Endothelial cell of umbilical vein (primary cell): ENCODE measurements around the gene PCDH9. TPM values are rescaled to one million over a fixed set of nuclear protein-coding genes. Genes with fewer than 3 reads are reported as not detected.

Experiments
- BruUV-seq: library from RNA; stranded (reverse); fragments of 400-500 nt; replicated peaks from 2 replicates; lab custom pipeline; 2021; lab: Mats Ljungman, UMichigan
- CTCF ChIA-PET: fragments of 300-600, 350-600 bp; sonication (Branson Sonifier 250); formaldehyde crosslinking; loops from one replicate; lab custom pipeline; 2021; ENCODE audit warnings: antibody characterized with exemption, inconsistent platforms; lab: Charles Lee
- POLR2A ChIA-PET: fragments of 300-600, 350-600 bp; sonication (Branson Sonifier 250); formaldehyde crosslinking; loops from one replicate; lab custom pipeline; 2021; ENCODE audit warnings: antibody characterized with exemption, inconsistent platforms; lab: Charles Lee
- DNase-seq: peaks from one replicate; pipeline ENCODE4 v3.0.0-alpha.2; 2011; ENCODE audit warnings: low read depth, low spot score
- FAIRE-seq: peaks from 2 replicates; lab custom pipeline; 2011; peaks lifted over from hg19 to GRCh38; lab: Jason Lieb, UNC
- H2AFZ ChIP-seq: 2 replicates; pipeline ENCODE4 v1.6.0; 2012; ENCODE audit warnings: low read depth, low read length, control low read depth, inconsistent platforms
- H3K27ac ChIP-seq: 2 replicates; pipeline ENCODE4 v1.5.1; 2011; ENCODE audit warnings: low read depth, mild to moderate bottlenecking, control low read depth, low read length, moderate library complexity; ENCODE audit not compliant: insufficient read depth
- H3K27me3 ChIP-seq, 2 experiments: 2 replicates each; pipeline versions ENCODE4 v1.6.0 to v1.6.1; 2011; ENCODE audit warnings: low read length in 2 of 2, mixed read lengths in 1 of 2; ENCODE audit not compliant: control insufficient read depth in 2 of 2, insufficient read depth in 2 of 2
- H3K36me3 ChIP-seq, 2 experiments: 2 replicates in 1 of 2; 3 replicates in 1 of 2; pipeline ENCODE4 v1.5.1; 2011; ENCODE audit warnings: low read length in 2 of 2, mild to moderate bottlenecking in 1 of 2, moderate library complexity in 1 of 2; ENCODE audit not compliant: control insufficient read depth in 2 of 2, insufficient read depth in 2 of 2; ENCODE audit errors: extremely low read depth in 1 of 2
- H3K4me1 ChIP-seq: 3 replicates; pipeline ENCODE4 v1.5.1; 2011; ENCODE audit warnings: mild to moderate bottlenecking, low read length; ENCODE audit not compliant: control insufficient read depth, insufficient read depth; ENCODE audit errors: extremely low read depth
- H3K4me2 ChIP-seq: 2 replicates; pipeline ENCODE4 v1.6.1; 2011; ENCODE audit warnings: low read length, control low read depth, mixed read lengths; ENCODE audit not compliant: insufficient read depth
- H3K4me3 ChIP-seq, 3 experiments: fragments of 200-600 bp in 1 of 3; sonication (generic), shearing (Covaris generic) in 1 of 3; replicated peaks in 1 of 3; 2 replicates each; pipeline ENCODE4 v1.5.1; 2011 to 2016; ENCODE audit warnings: control low read depth in 3 of 3, low read length in 3 of 3, mild to moderate bottlenecking in 2 of 3, inconsistent platforms in 1 of 3, low read depth in 1 of 3, moderate library complexity in 1 of 3; ENCODE audit not compliant: insufficient read depth in 1 of 3
- H3K79me2 ChIP-seq: 2 replicates; pipeline ENCODE4 v1.6.0; 2012; ENCODE audit warnings: low read length, inconsistent platforms; ENCODE audit not compliant: control insufficient read depth, insufficient read depth
- H3K9ac ChIP-seq: replicated peaks from 2 replicates; pipeline ENCODE3; 2011; ENCODE audit warnings: low read length, control low read depth; ENCODE audit not compliant: insufficient read depth; ENCODE audit errors: extremely low read depth
- H3K9me1 ChIP-seq: replicated peaks from 3 replicates; pipeline ENCODE4 v1.6.0; 2011; ENCODE audit warnings: mild to moderate bottlenecking, low read length; ENCODE audit not compliant: control insufficient read depth, insufficient read depth; ENCODE audit errors: extremely low read depth
- H3K9me3 ChIP-seq: replicated peaks from 2 replicates; pipeline ENCODE4 v1.5.1; 2012; ENCODE audit warnings: low read length, inconsistent platforms; ENCODE audit not compliant: control insufficient read depth, insufficient read depth
- H4K20me1 ChIP-seq: replicated peaks from 2 replicates; pipeline ENCODE3; 2011; ENCODE audit warnings: mild to moderate bottlenecking, low read length; ENCODE audit not compliant: control insufficient read depth, insufficient read depth; ENCODE audit errors: extremely low read depth
- EZH2 ChIP-seq: IDR thresholded peaks from 2 replicates; pipeline ENCODE4 v1.6.1; 2012; ENCODE audit warnings: borderline replicate concordance, low read depth, mild to moderate bottlenecking, moderate library complexity, low read length, inconsistent platforms; ENCODE audit not compliant: severe bottlenecking
- FOS ChIP-seq: IDR thresholded peaks from 2 replicates; pipeline ENCODE4 v1.6.1; 2011; ENCODE audit warnings: mild to moderate bottlenecking, low read length, moderate library complexity, borderline replicate concordance; ENCODE audit not compliant: insufficient read depth
- GATA2 ChIP-seq: IDR thresholded peaks from 2 replicates; pipeline ENCODE4 v1.7.0; 2011; ENCODE audit warnings: low read depth, mild to moderate bottlenecking, moderate library complexity, mixed read lengths, low read length; ENCODE audit not compliant: insufficient read length, insufficient read depth
- JUN ChIP-seq: IDR thresholded peaks from 2 replicates; pipeline ENCODE4 v1.6.1; 2011; ENCODE audit warnings: borderline replicate concordance, low read depth; ENCODE audit not compliant: insufficient read length, insufficient read depth
- MYC ChIP-seq: IDR thresholded peaks from one replicate; pipeline ENCODE4 v1.6.1; 2011; ENCODE audit warnings: mild to moderate bottlenecking, low read depth, low read length
- POLR2A ChIP-seq: IDR thresholded peaks from 2 replicates; pipeline ENCODE4 v1.6.1; 2012; ENCODE audit warnings: low read depth, mild to moderate bottlenecking, control low read depth, low read length
- POLR2AphosphoS5 ChIP-seq: IDR thresholded peaks from 2 replicates; pipeline ENCODE4 v1.6.1; 2012; ENCODE audit warnings: low read depth, mild to moderate bottlenecking, control low read depth, low read length, moderate library complexity; ENCODE audit not compliant: insufficient read depth
- dilution Hi-C: fragments of 300-500 bp; cut with MboI; formaldehyde crosslinking; loops from one replicate; pipeline ENCODE4 v1.15.0; 2019; ENCODE audit warnings: low sequenced_read_pairs; ENCODE audit not compliant: extremely low pct_ligation_motif_present
- intact Hi-C: fragments of 100-400 bp; cut with micrococcal nuclease; formaldehyde crosslinking; loops from one replicate; pipeline ENCODE4 v1.10.0; 2022
- polyA plus RNA-seq, 4 experiments: library from polyadenylated mRNA; depleted of rRNA in 3 of 4; stranded (reverse) in 3 of 4; unstranded in 1 of 4; fragments of >200 nt; gene quantifications; 2 replicates each; pipeline versions ENCODE4 v1.2.1 to v1.2.3, GENCODE V29; 2011 to 2012; ENCODE audit warnings: missing spikeins in 1 of 4
- total RNA-seq: library from RNA; stranded (reverse); gene quantifications from 2 replicates; pipeline ENCODE4 v1.2.3, GENCODE V29; 2021
- TF ChIP-seq, protein P1 (sequence below), 2 donors: IDR thresholded peaks; 1 replicate in 1 of 2; 2 replicates in 1 of 2; pipeline ENCODE4 v1.5.1; 2011; ENCODE audit warnings: low read length in 2 of 2, mild to moderate bottlenecking in 2 of 2, moderate library complexity in 2 of 2, control low read depth in 1 of 2, inconsistent platforms in 1 of 2, low read depth in 1 of 2; ENCODE audit not compliant: insufficient read depth in 1 of 2; ENCODE audit errors: extremely low read depth in 1 of 2
- TF ChIP-seq, protein P2 (sequence below): IDR thresholded peaks from 2 replicates; pipeline ENCODE4 v1.6.1; 2011; ENCODE audit not compliant: insufficient read depth, insufficient read length

The PCDH9 gene
- total and polyA plus RNA-seq, 2 donors (not counting 3 experiments of a cell fraction or from before 2014, with no cell fraction given): 1.1 to 5.2 TPM

DNA sequence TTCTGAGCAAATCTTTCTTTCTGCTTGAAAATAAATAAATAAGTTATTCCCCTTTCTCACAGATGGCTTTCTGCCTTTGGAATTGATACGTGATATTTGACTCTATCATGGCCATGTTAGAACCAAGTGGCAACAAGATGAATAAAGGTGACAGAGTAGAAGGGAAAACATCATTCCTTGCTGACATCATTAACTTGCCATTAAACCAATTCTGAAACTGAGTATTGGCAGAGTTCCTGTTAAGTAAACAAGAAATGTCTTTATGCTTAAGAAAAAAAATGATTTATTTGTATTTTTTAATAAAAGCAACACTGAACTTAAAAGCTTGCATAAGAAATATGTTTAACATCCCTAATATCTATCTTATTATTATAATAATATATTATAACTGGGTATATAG is 828.1 kb downstream of the PCDH9 start:
- Histone ChIP-seq H3K9me1 (no peaks in the 10 kb centered on the region), H3K79me2 (no peaks in the 10 kb centered on the region), H3K9ac (no peak overlapping the region), H3K27me3 (no peaks in the 10 kb centered on the region), H3K4me3 (no peak overlapping the region), H3K9me3 (no peaks in the 10 kb centered on the region), H4K20me1 (no peaks in the 10 kb centered on the region), H2AFZ (no peak overlapping the region), H3K4me2 (no peak overlapping the region), H3K36me3 (no peaks in the 10 kb centered on the region), H3K4me1 (no peaks in the 10 kb centered on the region), H3K27ac (no peak overlapping the region)
- dilution Hi-C loops (no loop called here), intact Hi-C loops (no loop called here)
- ChIA-PET POLR2A (no interaction called here), CTCF (no interaction called here)
- no peak for TF ChIP-seq MYC
- TF ChIP-seq POLR2AphosphoS5: no peak
- TF ChIP-seq EZH2: no peak
- FAIRE-seq (peak; percentile 26), DNase-seq (peak; percentile 15)
- BruUV-seq: no TSS peak

DNA sequence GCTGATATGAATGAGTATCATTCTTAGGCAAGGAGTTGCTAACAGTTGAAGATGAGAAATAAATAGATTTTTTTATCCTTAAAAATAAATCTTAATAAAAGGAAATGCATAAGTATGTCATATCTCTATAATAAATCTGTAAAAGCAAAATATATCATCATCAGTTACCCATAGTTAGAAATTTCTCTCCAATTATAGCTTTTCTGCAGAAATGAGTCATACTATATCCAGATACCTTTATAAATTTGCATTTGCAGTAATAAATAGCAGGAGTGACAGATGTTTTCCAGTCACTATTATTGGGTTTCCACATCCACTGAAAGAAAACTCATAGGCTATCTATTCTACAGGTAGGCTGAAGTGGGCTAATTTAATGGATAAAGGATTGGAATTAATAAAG is 829.8 kb downstream of the PCDH9 start:
- TF ChIP-seq, protein P1, sequence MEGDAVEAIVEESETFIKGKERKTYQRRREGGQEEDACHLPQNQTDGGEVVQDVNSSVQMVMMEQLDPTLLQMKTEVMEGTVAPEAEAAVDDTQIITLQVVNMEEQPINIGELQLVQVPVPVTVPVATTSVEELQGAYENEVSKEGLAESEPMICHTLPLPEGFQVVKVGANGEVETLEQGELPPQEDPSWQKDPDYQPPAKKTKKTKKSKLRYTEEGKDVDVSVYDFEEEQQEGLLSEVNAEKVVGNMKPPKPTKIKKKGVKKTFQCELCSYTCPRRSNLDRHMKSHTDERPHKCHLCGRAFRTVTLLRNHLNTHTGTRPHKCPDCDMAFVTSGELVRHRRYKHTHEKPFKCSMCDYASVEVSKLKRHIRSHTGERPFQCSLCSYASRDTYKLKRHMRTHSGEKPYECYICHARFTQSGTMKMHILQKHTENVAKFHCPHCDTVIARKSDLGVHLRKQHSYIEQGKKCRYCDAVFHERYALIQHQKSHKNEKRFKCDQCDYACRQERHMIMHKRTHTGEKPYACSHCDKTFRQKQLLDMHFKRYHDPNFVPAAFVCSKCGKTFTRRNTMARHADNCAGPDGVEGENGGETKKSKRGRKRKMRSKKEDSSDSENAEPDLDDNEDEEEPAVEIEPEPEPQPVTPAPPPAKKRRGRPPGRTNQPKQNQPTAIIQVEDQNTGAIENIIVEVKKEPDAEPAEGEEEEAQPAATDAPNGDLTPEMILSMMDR (IDR thresholded peaks at IDR 0.05; ENCODE audit: extremely low read depth in 1 of 2, insufficient read depth in 1 of 2, low read depth in 1 of 2, low read length in 2 of 2): no peak
- TF ChIP-seq MYC (no peak), GATA2 (no peak), POLR2A (no peak), EZH2 (no peak), FOS (no peak), POLR2AphosphoS5 (no peak), JUN (no peak)
- TF ChIP-seq, protein P2, sequence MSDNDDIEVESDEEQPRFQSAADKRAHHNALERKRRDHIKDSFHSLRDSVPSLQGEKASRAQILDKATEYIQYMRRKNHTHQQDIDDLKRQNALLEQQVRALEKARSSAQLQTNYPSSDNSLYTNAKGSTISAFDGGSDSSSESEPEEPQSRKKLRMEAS: no peak
- H3K9ac ChIP-seq: no peak overlapping the region
- POLR2A ChIA-PET: no interaction called here
- no peaks in the 10 kb centered on the region for H3K79me2 ChIP-seq
- no peaks in the 10 kb centered on the region for H3K36me3 ChIP-seq
- no peaks in the 10 kb centered on the region for H4K20me1 ChIP-seq
- H3K9me1 ChIP-seq: no peaks in the 10 kb centered on the region
- dilution Hi-C loops (no loop called here), intact Hi-C loops (no loop called here)
- H3K27ac ChIP-seq: no peak overlapping the region
- H3K4me1 ChIP-seq: no peaks in the 10 kb centered on the region
- H3K4me2 ChIP-seq: no peak overlapping the region
- no peaks in the 10 kb centered on the region for H3K9me3 ChIP-seq
- BruUV-seq: no TSS peak
- DNase-seq (no peak), FAIRE-seq (no peak)
- no peaks in the 10 kb centered on the region for H3K27me3 ChIP-seq
- no peak overlapping the region for H3K4me3 ChIP-seq
- H2AFZ ChIP-seq: no peak overlapping the region
- CTCF ChIA-PET: no interaction called here
